ENCODE results near the gene AHNAK2.

DNA sequence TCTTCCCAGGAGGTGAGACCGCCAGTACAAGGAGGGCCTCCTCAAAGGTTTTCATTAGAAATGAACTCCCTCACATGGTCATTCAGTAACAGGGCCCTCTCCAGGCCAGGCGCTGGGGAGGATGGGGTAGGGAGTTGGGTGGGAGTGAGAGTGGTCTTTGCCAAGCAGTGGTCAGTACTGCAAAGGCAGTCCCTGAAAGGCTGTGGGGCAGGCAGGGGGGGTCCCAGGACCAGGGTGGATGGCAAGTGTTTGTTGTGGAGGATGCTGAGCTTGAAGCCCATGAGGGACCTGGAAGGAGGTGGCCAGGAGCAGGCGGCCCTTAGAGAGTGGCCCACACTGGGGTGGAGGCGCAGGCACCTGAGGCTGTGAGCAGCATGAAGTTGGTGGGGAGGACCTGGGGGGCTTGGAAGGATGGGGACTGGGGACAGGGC is 87.0 kb downstream of the AHNAK2 start:
- TF ChIP-seq POLR2AphosphoS5 (IDR thresholded peaks at IDR 0.05; ENCODE audit: borderline replicate concordance, low read depth, low read length) = no peak
- TF ChIP-seq FOXP2 (optimal IDR thresholded peaks at IDR 0.05; ENCODE audit: control extremely low read depth, extremely low read length, insufficient read depth) = no peak

Data from SK-N-MC (cell line).